GM21737 (cell line): Measurements from ENCODE around the gene SCP2.
"Not testable (repeated sequence)": the region's sequence is repeated elsewhere in the genome, so short reads cannot be mapped to it uniquely, and the experiment has no call there.

Experiments used
- ATAC-seq: cut with Tn5 transposase; IDR thresholded peaks from one replicate; pipeline ENCODE4 v1.9.1; 2021; ENCODE audit warnings: mild to moderate bottlenecking, moderate library complexity; ENCODE audit not compliant: unreplicated experiment

SCP2 gene

DNA sequence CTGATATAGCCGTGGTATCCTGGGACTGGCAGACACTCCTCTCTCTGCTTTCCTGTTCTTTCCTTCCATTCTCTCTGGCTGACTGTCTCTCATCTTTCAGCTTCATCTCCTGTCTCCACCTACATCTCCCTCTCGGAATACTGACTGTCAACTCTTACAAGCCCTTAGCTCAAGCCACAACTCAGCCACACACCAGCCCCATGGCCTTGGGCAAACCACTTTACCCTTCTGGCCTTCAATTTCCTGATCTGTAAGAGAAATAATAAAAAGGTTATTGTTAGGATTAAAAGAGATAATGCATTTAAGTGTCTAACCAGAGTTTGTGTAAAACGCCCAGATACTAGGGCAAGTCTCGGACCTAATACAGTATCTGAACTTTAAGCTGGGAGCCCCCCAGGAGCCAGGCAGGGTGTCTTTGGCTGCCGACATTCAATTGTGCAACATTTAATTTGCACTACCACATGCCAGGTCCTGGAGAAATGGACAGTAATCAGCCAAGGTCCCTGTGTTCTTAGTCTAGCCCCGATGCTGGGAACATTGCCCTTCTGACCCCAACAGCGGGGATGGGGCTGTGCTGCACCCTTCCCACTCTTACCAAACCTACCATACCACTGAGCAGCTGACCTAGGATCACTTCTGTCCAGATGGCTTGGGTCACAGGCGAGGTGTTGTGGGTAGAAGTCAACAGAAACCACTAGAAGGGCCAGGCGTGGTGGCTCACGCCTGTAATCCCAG is 10.7 kb upstream of the SCP2 start:
- ATAC-seq, result no peak

DNA sequence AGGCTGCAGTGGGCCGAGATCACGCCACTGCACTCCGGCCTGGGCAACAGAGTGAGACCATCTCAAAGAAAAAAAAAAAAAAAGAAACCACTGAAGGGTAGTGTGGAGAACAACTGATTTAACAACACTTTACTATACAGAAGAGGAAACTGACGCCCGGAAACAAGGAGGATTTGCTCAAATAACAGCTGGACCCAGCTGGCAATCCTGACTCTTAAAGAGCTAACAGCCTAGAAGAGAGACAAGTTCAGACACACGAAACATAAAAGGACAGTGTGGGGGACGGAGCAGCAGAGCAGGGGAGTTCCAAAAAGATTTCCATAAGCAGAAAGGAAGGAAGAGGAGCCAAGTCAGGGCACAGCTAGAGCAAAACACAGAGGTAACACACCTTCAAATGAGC is 9.9 kb upstream of the SCP2 start:
- no peak for ATAC-seq

DNA sequence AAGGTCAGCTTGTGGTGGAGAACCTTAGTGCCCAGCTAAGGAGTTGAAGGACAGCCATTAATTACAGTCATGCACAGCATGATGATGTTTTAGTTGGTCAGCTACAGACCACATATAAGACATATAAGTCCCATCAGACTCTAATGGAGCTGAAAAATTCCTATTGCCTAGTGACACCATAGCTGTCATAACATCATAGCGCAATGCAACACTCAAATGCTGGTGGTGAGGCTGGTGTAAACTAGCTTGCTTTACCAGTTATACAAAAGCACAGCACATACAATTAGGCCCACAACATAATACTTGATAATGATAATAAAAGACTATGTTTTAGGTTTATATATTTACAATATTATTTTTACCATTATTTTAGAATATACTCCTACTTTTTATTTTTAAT is 9.5 kb upstream of the SCP2 start:
- no peak for ATAC-seq

DNA sequence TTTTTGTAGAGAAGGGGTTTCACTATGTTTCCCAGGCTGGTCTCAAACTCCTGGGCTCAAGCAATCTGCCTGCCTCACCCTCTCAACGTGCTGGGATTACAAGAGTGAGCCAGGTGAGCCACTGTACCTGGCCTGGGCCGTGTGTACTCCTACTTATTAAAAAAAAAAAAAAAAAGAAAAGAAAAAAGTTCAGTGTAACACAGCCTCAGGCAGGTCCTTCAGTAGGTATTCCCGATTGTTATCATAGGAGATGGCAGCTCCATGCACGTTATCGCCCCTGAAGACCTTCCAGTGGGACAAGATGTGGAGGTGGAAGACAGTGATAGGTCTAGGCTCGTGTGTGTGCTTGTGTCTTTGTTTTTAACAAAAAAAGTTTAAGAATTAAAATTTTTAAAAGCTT is 8.9 kb upstream of the SCP2 start:
- ATAC-seq, result no peak

DNA sequence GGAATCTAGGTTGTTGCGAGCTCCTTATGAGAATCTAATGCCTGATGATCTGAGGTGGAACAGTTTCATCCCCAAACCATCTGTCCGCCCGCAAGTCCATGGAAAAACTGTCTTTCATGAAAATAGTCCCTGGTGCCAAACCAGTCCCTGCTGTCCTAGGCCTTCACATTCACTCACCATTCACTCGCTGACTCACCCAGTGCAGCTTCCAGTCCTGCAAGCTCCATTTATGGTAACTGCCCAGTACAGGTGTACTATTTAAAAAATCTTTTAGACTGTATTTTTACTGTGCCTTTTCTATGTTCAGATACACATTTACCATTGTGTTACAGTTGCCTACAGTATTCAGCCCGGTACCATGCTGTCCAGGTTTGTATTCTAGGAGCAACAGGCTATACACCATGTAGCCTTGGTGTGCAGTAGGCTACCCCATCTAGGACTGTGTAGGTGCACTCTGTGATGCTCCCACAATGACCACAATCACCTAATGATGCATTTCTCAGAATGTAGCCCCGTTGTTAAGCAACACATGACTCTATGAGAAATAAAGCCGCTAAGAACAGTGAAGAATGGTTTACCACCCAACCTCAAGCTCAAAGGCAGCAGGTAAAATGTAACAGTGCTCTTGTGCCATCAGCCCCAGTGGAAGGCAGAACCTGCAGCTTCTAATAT is 7.9 kb upstream of the SCP2 start:
- ATAC-seq, result no peak

GRCh38 chr1:52919723-52920483 is 7.2 kb upstream of the SCP2 start:
- ATAC-seq, result no peak

GRCh38 chr1:52920791-52921291 is 6.2 kb upstream of the SCP2 start:
- no peak for ATAC-seq

DNA sequence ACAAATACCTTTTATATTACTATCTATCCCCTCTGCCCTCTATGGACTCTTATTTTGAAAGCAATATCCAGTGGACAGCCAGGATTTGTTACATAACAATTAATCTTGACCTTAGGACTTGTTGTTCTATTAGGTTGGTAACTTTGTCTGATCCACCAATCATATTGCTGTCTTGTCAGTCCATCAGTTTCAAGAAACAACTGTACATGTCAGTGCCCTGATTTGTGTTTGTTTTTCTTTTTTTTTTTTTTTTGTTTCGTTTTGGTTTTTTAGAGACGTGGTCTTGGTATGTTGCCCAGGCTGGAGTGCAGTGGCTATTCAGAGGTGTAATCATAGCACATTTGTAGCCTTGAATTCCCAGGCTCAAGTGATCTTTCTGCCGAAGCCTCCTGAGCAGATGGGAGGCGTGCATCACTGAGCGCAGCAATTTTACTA is 1.5 kb upstream of the SCP2 start:
- ATAC-seq, result no peak

DNA sequence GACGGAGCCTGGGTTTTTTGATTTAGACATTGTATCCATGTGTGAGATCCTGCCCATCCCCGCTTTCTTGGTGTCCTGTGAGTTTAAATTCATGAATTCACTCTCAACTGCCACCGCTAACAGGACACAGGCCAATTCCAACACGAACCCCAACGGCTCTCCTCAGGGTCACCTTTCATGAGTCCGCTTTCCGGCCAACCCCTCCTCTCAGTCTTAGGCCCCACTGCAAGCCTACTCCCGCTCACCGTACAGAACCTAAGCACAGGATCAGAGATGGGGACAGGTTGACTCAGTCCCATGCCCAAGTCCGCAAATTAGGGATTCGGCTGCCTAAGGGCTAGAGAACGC is 238 bp upstream of the SCP2 start:
- ATAC-seq, result no peak

- no peak for ATAC-seq
Observed at GRCh38 chr1:52928015-52928404, 934 bp downstream of the SCP2 start.

DNA sequence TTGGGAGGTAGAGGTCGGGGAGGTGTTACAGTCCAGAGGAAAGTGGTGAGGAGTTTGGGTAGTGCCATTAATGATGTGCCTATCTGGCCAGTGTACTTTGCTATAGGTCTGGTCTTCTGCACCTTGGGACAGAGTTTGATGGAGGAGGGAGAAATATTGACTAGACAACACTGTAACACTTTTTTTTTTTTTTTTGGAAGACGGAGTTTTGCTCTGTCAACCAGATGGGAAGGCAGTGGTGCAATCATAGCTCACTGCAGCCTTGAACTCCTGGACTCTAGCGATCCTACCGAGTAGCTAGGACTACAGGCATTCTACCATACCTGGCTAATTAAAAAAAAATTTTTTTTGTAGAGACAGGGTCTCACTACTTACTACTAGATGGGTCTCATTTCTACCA is 1.9 kb downstream of the SCP2 start:
- no peak for ATAC-seq

DNA sequence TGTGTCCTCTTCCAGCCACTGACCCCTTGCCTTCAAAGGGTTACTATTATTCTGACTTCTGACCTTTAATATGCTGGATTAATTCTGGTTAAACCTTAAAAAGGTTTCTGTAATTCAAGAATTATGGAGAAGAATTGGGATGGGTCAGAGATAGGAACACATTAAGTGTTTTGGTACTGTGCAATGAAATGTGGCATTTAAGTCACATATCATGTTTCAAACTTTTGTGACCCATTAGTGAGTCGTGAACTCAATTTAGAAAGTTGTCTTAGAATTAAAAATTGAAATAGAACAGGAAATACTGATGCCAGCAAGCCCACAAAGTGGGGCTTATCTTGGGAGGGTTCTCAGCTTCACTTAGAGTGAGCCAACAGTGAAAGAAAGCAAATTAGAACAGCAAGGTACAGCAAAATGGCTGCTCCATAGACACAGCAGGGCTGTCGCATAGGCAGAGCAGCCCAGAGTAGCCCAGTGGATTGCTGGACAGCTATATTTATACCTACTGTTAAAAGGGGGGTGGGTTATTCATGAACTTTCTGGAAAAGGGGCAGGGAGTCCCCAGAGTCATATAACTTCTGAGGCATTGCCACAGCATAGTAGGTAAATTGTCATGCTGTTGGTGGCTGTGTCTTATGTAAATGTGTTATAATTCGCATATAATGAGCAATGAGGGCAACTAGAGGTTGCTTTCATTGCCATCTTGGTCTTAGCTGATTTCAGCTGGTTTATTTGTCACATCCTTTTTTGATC is 10.5 kb downstream of the SCP2 start:
- no peak for ATAC-seq

DNA sequence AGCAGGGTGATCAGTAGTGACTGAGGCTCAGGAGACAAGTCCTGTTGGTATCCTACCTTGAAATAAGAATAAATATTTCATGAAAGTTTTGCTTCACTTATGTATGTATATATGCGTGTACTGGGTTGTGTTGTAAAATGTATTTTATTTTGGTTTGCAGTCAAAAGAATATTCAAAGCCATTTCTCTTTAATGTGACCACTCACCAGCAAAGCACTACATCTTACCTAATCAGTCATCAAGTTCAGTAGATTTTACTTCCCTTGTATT is 11.0 kb downstream of the SCP2 start:
- no peak for ATAC-seq

GRCh38 chr1:52943876-52944416 is 16.9 kb downstream of the SCP2 start:
- no peak for ATAC-seq

DNA sequence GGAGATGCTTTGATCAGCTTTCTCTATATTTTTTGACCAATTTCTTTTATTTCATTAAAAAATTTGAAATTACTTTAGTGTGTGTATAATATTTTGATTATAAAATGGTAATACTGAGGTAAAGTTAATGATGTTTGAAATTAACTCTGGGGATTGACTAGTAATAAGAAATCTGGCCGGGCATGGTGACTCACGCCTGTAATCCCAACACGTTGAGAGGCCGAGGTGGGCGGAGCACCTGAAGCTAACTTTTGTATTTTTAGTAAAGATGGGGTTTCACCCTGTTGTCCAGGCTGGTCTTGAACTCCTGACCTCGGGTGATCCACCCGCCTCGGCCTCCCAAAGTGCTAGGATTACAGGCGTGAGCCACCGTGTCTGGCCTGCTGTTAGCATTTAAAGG is 17.5 kb downstream of the SCP2 start:
- ATAC-seq, result no peak

- ATAC-seq, result no peak
Observed at GRCh38 chr1:52947490-52947889, 20.4 kb downstream of the SCP2 start.

GRCh38 chr1:52949602-52950001 is 22.5 kb downstream of the SCP2 start:
- ATAC-seq, result not testable (repeated sequence)

DNA sequence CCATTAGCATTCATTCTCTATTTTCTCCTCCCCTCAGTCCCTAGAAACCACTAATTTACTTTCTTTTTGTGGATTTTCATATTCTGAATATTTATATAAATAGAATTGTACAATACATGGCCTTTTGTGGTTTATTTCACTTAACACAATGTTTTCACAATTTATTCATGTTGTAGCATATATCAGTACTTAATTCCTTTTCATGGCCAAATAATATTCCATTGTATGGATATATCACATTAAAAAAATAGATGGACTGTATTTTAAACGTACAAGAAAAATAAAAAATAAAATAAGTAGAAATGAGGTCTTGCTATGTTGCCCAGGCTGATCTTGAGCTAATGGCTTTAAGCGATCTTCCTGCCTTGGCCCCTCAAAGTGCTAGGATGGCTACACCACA is 25.0 kb downstream of the SCP2 start:
- no peak for ATAC-seq

- ATAC-seq, result no peak
Observed at GRCh38 chr1:52955129-52955970, 28.3 kb downstream of the SCP2 start.

- no peak for ATAC-seq
Observed at GRCh38 chr1:52963101-52963500, 36.0 kb downstream of the SCP2 start.
